Measurements from ENCODE around the gene ACACA. TPM values are rescaled to one million over a fixed set of nuclear protein-coding genes. Genes with fewer than 3 reads are reported as not detected.

The ACACA gene
- total RNA-seq, 2 donors from 2014 or later = 41.9 to 126 TPM

DNA sequence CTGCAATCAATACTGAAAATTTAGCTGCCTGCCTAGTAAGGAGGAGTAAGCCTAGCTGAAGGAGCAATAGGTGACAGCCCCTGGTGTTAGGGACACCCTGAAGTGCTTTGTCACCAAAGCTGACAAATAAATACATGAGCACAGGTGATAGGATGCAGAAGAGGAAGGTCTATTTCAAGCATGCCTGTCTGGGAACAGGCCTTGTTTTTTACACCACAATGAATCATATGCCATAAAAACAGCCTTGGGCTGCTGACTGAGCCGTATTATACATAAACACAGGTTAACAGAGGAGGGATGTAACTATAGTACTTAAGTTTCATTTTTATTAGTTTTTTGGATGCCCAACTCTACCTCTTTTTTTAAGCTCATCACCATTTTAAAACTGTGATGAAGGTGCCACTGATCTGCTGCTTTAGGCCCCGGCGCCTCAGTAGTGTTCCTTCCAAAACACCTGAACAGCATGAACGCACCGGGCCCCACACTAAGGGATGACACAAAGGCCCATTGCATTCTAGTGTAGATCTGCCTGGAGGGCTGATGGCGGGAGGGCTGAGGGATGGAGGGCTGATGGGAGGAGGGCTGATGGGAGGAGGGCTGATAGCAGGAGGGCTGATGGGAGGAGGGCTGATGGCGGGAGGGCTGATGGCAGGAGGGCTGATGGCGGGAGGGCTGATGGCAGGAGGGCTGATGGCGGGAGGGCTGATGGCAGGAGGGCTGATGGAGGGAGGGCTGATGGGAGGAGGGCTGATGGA is 307.5 kb downstream of the ACACA start:
- H3K27ac Mint-ChIP-seq = no peak overlapping the region
- no peaks in the 10 kb centered on the region for H3K9me3 Mint-ChIP-seq
- no peak overlapping the region for H3K4me3 Mint-ChIP-seq
- peaks cover 4 to 5% of the 10 kb centered on the region in 2 donors for H3K4me1 Mint-ChIP-seq (ENCODE audit: low read depth in 2 of 2)
- DNase-seq (ENCODE audit: low spot score) (no peak), ATAC-seq (no peak)
- peaks cover 9% of the 10 kb centered on the region for H3K36me3 Mint-ChIP-seq
- H3K27me3 Mint-ChIP-seq = no peaks in the 10 kb centered on the region

DNA sequence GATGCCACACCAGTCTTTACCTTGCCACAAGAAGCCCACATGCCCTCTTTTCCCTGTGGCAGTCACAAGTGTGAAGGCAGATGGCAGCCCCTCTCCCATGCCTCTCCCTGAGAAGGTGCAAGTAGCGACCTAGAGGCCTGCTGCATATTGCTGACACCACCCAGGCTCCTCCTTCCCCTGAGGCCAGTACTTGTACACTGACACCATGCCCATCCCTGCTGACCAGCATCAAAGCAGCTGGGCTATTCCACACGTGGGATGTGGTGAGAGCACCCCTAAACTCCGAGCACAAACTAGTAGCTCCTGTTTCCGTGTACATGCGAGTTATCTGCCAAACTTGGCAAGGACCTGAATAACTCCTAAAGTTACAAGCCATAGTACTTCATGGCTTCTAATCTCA is 308.5 kb downstream of the ACACA start:
- Mint-ChIP-seq H3K36me3 (peaks cover 9% of the 10 kb centered on the region), H3K4me1 (ENCODE audit: low read depth in 2 of 2) (peaks cover 5 to 6% of the 10 kb centered on the region in 2 donors), H3K27me3 (no peaks in the 10 kb centered on the region), H3K4me3 (no peak overlapping the region), H3K27ac (no peak overlapping the region), H3K9me3 (no peaks in the 10 kb centered on the region)
- ATAC-seq (no peak), DNase-seq (ENCODE audit: low spot score) (no peak)

DNA sequence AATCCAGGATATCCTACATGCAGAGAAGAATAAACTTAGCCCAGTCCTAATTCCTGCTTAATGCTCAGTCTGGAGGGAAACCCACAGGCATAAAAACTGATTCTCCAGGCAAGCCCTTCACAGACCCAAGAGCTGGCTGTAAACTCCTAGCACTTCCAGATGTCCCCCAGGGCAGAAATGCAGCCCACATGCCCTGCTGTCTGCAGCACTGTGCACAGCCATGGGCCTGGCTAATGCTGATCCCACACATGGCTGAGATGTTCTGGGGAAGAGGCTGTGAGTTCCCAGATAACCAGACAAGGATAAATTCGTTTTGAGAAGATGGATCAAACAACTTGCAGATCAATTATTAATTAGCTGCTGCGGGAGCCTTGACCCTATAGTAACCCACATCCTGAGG is 309.5 kb downstream of the ACACA start:
- H3K36me3 Mint-ChIP-seq = peaks cover 9% of the 10 kb centered on the region
- H3K4me1 Mint-ChIP-seq (ENCODE audit: low read depth in 2 of 2) = peaks cover 5 to 6% of the 10 kb centered on the region in 2 donors
- no peak for DNase-seq (ENCODE audit: low spot score)

DNA sequence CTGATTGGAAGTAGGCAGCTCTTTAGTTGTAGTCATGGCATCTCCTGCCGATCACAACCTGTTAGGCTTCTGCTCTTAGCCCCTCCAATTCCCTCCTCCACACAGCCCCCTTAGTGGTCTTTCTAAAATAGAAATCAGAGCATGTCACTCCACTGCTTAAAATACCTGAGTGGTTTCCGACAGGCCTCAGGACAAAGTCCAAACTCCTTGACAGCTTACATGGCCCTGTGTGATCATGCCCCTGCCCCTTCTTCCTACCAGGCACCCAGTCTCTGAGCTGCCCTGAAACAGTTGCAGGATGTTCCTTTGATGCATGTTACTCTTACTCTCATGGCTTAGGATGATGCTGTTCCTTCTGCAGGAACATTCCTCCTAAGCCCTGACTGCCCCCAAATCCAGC is 310.6 kb downstream of the ACACA start:
- no peaks in the 10 kb centered on the region for H3K27me3 Mint-ChIP-seq
- H3K4me3 Mint-ChIP-seq = no peak overlapping the region
- ATAC-seq (no peak), DNase-seq (ENCODE audit: low spot score) (no peak)
- peaks cover 7 to 8% of the 10 kb centered on the region in 2 donors for H3K4me1 Mint-ChIP-seq (ENCODE audit: low read depth in 2 of 2)
- H3K9me3 Mint-ChIP-seq = no peaks in the 10 kb centered on the region
- no peak overlapping the region for H3K27ac Mint-ChIP-seq
- peaks cover 9% of the 10 kb centered on the region for H3K36me3 Mint-ChIP-seq

More for the DNA sequence above, 309.5 kb downstream of the ACACA start:
- Mint-ChIP-seq H3K4me3 (no peak overlapping the region), H3K27ac (no peak overlapping the region), H3K9me3 (no peaks in the 10 kb centered on the region), H3K27me3 (no peaks in the 10 kb centered on the region)
- no peak for ATAC-seq

DNA sequence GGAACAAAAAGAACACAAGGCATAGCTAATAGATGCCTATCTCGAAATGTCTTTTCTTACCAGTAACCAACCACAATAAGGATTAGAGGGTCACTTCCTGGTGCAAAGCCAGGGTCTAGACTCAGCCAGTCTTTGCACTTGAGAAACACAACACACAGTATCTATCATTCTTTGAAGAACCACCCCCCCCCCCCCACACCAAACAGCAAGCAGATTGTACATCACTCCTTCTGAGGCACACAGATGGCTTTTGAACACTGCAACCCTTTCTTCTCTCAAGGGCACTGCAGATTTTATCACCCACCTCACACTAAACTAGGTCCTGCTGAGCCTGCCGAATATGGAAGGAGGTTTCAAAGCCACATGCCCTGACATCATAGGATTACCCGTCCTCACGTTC is 312.2 kb downstream of the ACACA start:
- H3K4me1 Mint-ChIP-seq (ENCODE audit: low read depth in 2 of 2) = peaks cover 23 to 25% of the 10 kb centered on the region in 2 donors
- H3K4me3 Mint-ChIP-seq = no peak overlapping the region
- no peaks in the 10 kb centered on the region for H3K27me3 Mint-ChIP-seq
- H3K27ac Mint-ChIP-seq = peak overlapping the region in 1 of 2 donors; percentile 63
- no peaks in the 10 kb centered on the region for H3K9me3 Mint-ChIP-seq
- H3K36me3 Mint-ChIP-seq = peaks cover 9% of the 10 kb centered on the region
- ATAC-seq (no peak), DNase-seq (ENCODE audit: low spot score) (no peak)

DNA sequence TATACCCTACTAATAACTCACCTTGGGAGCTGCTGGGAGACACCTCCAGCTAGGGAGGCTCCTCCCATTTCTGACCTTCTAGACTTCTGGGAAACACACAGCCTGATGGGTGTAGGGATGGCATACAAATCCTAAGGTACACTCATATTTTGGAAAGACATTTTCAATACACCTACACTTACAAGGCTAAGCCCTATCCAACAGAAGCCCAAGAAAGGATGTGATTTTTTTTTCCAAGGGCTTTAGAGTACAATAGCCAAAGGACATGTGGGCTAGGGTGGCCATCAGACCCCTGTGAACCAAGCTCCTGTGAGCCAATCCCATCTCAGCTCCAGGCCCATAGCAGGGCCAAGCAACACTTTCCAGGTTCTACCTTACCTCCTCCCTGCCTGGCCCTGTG is 313.9 kb downstream of the ACACA start:
- DNase-seq (ENCODE audit: low spot score) (no peak), ATAC-seq (no peak)
- no peaks in the 10 kb centered on the region for H3K9me3 Mint-ChIP-seq
- no peaks in the 10 kb centered on the region for H3K27me3 Mint-ChIP-seq
- H3K27ac Mint-ChIP-seq = no peak overlapping the region
- peaks cover 40 to 41% of the 10 kb centered on the region in 2 donors for H3K4me1 Mint-ChIP-seq (ENCODE audit: low read depth in 2 of 2)
- H3K4me3 Mint-ChIP-seq = no peak overlapping the region
- peaks cover 11% of the 10 kb centered on the region for H3K36me3 Mint-ChIP-seq

DNA sequence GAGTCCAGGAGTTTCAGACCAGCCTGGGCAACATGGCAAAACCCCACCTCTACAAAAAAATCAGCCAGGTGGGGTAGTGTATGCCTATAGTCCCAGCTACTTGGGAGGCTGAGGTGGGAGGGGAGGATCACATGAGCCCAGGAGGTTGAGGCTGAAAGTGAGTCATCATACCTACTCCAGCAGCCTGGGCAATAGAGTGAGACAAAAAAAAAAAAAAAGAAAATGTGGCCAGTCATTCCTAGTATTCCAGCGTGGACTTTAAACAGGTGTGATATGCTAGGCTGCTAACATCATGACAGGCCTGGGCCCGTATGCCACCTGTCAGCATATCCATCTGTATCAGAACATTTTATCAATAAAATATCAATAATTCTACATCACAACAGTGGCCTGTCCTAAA is 314.6 kb downstream of the ACACA start:
- Mint-ChIP-seq H3K27me3 (no peaks in the 10 kb centered on the region), H3K4me1 (ENCODE audit: low read depth in 2 of 2) (peaks cover 46 to 48% of the 10 kb centered on the region in 2 donors), H3K9me3 (no peaks in the 10 kb centered on the region), H3K36me3 (peaks cover 15% of the 10 kb centered on the region), H3K27ac (no peak overlapping the region), H3K4me3 (no peak overlapping the region)
- no peak for ATAC-seq
- peak; percentile 34 for DNase-seq (ENCODE audit: low spot score)

DNA sequence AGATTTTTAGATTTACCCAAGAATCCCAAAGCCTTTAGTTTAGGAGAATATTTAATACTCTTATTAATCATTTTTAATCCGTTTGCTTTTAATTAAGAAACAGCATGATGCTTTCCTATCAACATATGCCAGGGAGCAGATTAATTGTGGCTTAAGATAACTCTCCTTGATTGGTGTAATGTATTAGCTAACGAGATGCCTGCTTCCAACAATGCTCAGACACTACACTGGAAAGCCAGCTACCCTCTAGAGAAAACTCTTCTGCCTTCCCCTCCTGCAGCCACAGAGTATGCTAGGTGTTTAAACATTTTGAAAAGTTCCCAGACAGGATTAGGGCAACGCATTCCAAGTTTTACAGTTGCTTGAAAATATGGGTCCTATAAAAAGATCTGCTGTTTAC is 315.7 kb downstream of the ACACA start:
- H3K36me3 Mint-ChIP-seq = peaks cover 6% of the 10 kb centered on the region
- DNase-seq (ENCODE audit: low spot score) = no peak
- ATAC-seq = no peak
- H3K27ac Mint-ChIP-seq = peak overlapping the region; percentile 92 to 95
- peaks cover 47 to 57% of the 10 kb centered on the region in 2 donors for H3K4me1 Mint-ChIP-seq (ENCODE audit: low read depth in 2 of 2)
- no peaks in the 10 kb centered on the region for H3K27me3 Mint-ChIP-seq
- no peaks in the 10 kb centered on the region for H3K9me3 Mint-ChIP-seq
- H3K4me3 Mint-ChIP-seq = peak overlapping the region; percentile 88

DNA sequence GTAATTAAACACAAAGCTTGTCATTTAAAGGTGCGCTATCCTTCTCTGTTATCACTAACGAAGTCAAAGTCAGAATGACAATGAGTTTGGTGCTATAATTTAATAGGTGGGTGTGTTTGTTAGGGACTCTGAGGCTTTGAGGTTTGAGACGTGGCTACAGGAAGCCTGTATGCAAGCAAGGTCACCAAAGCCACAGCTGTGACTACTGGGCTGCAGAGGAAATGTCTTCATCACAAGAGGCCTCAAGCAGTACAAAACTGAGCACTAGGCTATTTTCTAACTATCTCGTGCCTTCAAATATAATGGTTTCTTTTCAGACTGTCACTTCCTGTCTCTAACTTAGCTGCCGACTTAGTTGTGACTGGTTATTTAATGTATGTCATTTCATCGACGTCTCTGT is 316.7 kb downstream of the ACACA start:
- Mint-ChIP-seq H3K4me3 (peak overlapping the region; percentile 88), H3K9me3 (no peaks in the 10 kb centered on the region), H3K36me3 (peaks cover 6% of the 10 kb centered on the region), H3K27ac (peak overlapping the region; percentile 92 to 95), H3K4me1 (ENCODE audit: low read depth in 2 of 2) (peaks cover 47 to 67% of the 10 kb centered on the region in 2 donors), H3K27me3 (no peaks in the 10 kb centered on the region)
- ATAC-seq = peak; percentile 95 to 98
- DNase-seq (ENCODE audit: low spot score) = peak; percentile 84

DNA sequence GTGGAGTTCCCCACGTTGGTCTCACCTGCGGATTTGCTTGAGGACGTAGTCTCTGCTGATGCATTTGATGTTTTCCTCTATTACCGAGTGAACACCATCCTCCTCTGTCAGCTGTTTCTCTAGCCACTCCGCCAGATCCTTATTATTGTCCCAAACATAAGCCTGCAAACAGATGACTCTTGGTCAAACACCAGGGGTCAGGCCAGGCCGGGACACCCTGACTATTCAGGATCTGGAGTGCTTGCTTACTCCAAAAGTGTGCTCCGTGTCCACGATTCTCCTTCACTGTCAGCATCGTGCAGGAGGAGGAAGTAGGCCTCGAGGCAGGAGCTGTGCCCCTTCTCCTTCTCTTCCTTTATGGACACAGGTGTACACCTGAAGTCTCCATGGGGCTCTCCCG is 317.7 kb downstream of the ACACA start:
- DNase-seq (ENCODE audit: low spot score) (no peak), ATAC-seq (no peak)
- no peaks in the 10 kb centered on the region for H3K9me3 Mint-ChIP-seq
- peak overlapping the region; percentile 92 to 95 for H3K27ac Mint-ChIP-seq
- no peaks in the 10 kb centered on the region for H3K27me3 Mint-ChIP-seq
- peaks cover 6% of the 10 kb centered on the region for H3K36me3 Mint-ChIP-seq
- H3K4me1 Mint-ChIP-seq (ENCODE audit: low read depth in 2 of 2) = peaks cover 47 to 70% of the 10 kb centered on the region in 2 donors
- H3K4me3 Mint-ChIP-seq = peak overlapping the region; percentile 88

DNA sequence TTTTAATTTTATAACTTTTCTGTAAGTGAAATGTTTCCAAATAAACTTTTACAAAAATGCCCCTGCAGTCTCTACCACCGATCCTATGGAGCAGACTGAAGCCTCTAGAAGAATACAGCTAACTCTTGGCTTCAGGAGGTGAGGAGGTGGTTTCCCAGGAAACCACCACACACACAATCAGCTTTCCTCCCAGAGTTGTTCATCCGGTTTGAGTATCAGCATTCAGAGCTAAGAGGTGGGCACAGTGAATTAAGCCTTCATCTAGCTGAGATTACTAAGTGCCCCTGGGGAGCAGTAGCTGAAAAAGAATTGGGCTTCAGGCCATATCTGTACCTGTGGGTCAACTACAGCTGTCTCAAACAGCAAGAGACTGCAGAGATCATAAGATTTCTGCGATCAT is 318.2 kb downstream of the ACACA start:
- Mint-ChIP-seq H3K9me3 (no peaks in the 10 kb centered on the region), H3K4me1 (ENCODE audit: low read depth in 2 of 2) (peaks cover 47 to 70% of the 10 kb centered on the region in 2 donors), H3K27ac (peak overlapping the region; percentile 92 to 95), H3K27me3 (no peaks in the 10 kb centered on the region), H3K36me3 (peaks cover 6% of the 10 kb centered on the region), H3K4me3 (peak overlapping the region; percentile 88)
- ATAC-seq (peak; percentile 39 to 59), DNase-seq (ENCODE audit: low spot score) (peak; percentile 65)

DNA sequence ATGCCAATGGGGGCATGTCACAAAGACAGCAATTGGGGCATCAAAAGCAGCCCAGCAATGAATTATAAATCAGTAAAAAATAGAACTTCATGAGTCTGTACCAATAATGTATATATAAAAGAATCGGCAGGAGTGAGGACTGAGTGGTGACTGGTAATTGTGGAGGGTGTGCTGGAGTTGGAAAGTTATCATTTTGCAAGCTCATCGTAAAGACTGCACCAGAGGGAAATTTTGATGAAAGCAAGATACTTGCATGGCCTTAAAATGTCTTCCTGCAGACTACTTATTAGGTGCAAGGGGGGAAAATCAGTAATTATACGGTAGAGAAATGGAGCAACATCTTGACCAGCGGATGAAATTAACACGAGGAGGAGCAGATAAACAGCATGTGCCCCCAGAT is 319.0 kb downstream of the ACACA start:
- Mint-ChIP-seq H3K9me3 (no peaks in the 10 kb centered on the region), H3K27me3 (no peaks in the 10 kb centered on the region), H3K4me1 (ENCODE audit: low read depth in 2 of 2) (peaks cover 54 to 70% of the 10 kb centered on the region in 2 donors), H3K36me3 (peaks cover 6% of the 10 kb centered on the region), H3K4me3 (peak overlapping the region; percentile 88), H3K27ac (peak overlapping the region; percentile 92 to 95)
- ATAC-seq (no peak), DNase-seq (ENCODE audit: low spot score) (no peak)

DNA sequence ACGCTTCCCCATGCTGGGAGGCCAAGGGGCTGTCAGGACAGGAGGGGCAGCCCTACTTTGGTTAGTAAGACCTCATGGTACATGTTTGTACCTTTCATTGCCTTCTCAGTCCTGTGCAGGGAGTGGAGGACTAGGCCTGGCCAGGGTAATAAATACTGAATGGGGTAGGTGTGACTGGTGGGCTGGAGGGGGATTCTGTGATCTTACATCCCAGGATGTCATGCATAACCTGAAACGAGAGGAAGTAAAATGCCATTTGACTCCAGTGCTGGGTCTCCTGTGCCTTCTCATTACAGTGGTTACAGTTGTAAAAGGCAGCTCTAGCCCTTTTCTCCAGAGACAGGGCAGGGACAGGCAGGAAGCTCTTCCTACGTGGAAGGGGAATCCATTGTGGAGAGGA is 319.7 kb downstream of the ACACA start:
- H3K27me3 Mint-ChIP-seq = no peaks in the 10 kb centered on the region
- H3K4me1 Mint-ChIP-seq (ENCODE audit: low read depth in 2 of 2) = peaks cover 59 to 70% of the 10 kb centered on the region in 2 donors

DNA sequence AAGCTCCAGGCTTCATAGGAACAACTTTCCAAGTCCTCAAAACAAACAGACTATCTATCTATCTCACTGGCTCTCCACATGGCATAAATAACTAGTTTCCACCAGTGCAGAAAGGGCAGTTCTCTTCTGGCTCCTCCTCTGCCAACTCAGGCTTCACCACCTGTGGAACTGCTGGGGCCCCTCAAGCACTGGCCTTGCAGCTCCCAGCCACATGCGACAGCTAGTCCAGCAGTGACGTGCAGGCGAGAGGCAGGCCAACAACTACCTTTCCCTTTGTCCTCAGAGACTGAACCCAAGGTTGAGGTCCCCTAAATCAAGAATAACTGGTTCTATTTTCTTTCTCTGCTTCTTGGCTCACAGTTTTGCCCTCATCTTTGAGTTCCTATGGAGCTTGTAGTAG is 320.3 kb downstream of the ACACA start:
- Mint-ChIP-seq H3K4me1 (ENCODE audit: low read depth in 2 of 2) (peaks cover 66 to 75% of the 10 kb centered on the region in 2 donors), H3K27ac (peak overlapping the region in 1 of 2 donors; percentile 84), H3K36me3 (peaks cover 6% of the 10 kb centered on the region), H3K27me3 (no peaks in the 10 kb centered on the region), H3K4me3 (no peak overlapping the region), H3K9me3 (no peaks in the 10 kb centered on the region)
- no peak for ATAC-seq
- no peak for DNase-seq (ENCODE audit: low spot score)

More for the DNA sequence above, 319.7 kb downstream of the ACACA start:
- Mint-ChIP-seq H3K36me3 (peaks cover 6% of the 10 kb centered on the region), H3K9me3 (no peaks in the 10 kb centered on the region), H3K27ac (peak overlapping the region in 1 of 2 donors; percentile 54), H3K4me3 (peak overlapping the region; percentile 88)
- DNase-seq (ENCODE audit: low spot score) (no peak), ATAC-seq (no peak)

Data from natural killer cell treated with Interleukin-12 subunit alpha and Interleukin-12 subunit beta and Interleukin-15 and Interleukin-18, amount 100 ng/mL, for 72 hours (primary cell).